IMR-90 (cell line): ENCODE results near the gene EHBP1. TPM values are rescaled to one million over a fixed set of nuclear protein-coding genes. Genes with fewer than 3 reads are reported as not detected.

Source experiments
- ATAC-seq: fragments of 200-7000 bp; cut with Tn5 transposase; 2 replicates; pipeline ENCODE4 v1.9.1; 2020; ENCODE audit warnings: low read depth, mild to moderate bottlenecking, moderate library complexity
- BruUV-seq: library from RNA; stranded (reverse); fragments of 400-500 nt; replicated peaks from 2 replicates; lab custom pipeline; 2021; lab: Mats Ljungman, UMichigan
- CTCF ChIA-PET: fragments of 300-600 bp; formaldehyde crosslinking; extraction: SDS; loops from one replicate; lab custom pipeline; 2021; ENCODE audit warnings: antibody characterized with exemption; lab: Yijun Ruan, JAX
- POLR2A ChIA-PET: fragments of 300-600 bp; sonication (Branson Sonifier 250); formaldehyde crosslinking; loops from one replicate; lab custom pipeline; 2022; ENCODE audit warnings: antibody characterized with exemption; ENCODE audit not compliant: unreplicated experiment; lab: Charles Lee
- DNase-seq: peaks from one replicate; pipeline ENCODE4 v3.0.0; 2013
- H2AFZ ChIP-seq: replicated peaks from 2 replicates; pipeline ENCODE3; 2013; ENCODE audit warnings: low read length, mild to moderate bottlenecking; ENCODE audit not compliant: poor library complexity
- H2AK5ac ChIP-seq: 2 replicates; pipeline ENCODE4 v1.6.1; 2013; ENCODE audit warnings: low read depth, low read length, inconsistent platforms
- H2AK9ac ChIP-seq: replicated peaks from 2 replicates; pipeline ENCODE3; 2013; ENCODE audit warnings: mild to moderate bottlenecking, low read depth, low read length, moderate library complexity; ENCODE audit not compliant: poor library complexity
- H2BK120ac ChIP-seq: 2 replicates; pipeline ENCODE4 v1.6.1; 2013; ENCODE audit warnings: low read depth, low read length, inconsistent platforms
- H2BK15ac ChIP-seq: 3 replicates; pipeline ENCODE4 v1.6.1; 2013; ENCODE audit warnings: low read depth, low read length, inconsistent platforms
- H2BK20ac ChIP-seq: 2 replicates; pipeline ENCODE4 v1.6.1; 2013; ENCODE audit warnings: low read depth, mild to moderate bottlenecking, inconsistent platforms, low read length, moderate library complexity
- H2BK5ac ChIP-seq: 2 replicates; pipeline ENCODE4 v1.6.1; 2013; ENCODE audit warnings: mild to moderate bottlenecking, low read depth, low read length, inconsistent platforms; ENCODE audit not compliant: poor library complexity, severe bottlenecking
- H3K14ac ChIP-seq: replicated peaks from 2 replicates; pipeline ENCODE4 v1.6.1; 2013; ENCODE audit warnings: low read depth, low read length, inconsistent platforms
- H3K18ac ChIP-seq: 2 replicates; pipeline ENCODE4 v1.6.1; 2013; ENCODE audit warnings: low read depth, low read length, control low read depth
- H3K23ac ChIP-seq: 2 replicates; pipeline ENCODE4 v1.6.1; 2013; ENCODE audit warnings: low read depth, low read length, inconsistent platforms
- H3K27ac ChIP-seq: 2 replicates; pipeline ENCODE4 v1.5.1; 2013; ENCODE audit warnings: mild to moderate bottlenecking, control low read depth, low read length; ENCODE audit not compliant: insufficient read depth
- H3K27me3 ChIP-seq: 2 replicates; pipeline ENCODE4 v1.6.1; 2013; ENCODE audit warnings: low read length; ENCODE audit not compliant: control insufficient read depth, insufficient read depth
- H3K36me3 ChIP-seq: 2 replicates; pipeline ENCODE4 v1.6.1; 2013; ENCODE audit warnings: low read length, mixed read lengths; ENCODE audit not compliant: control insufficient read depth, insufficient read depth
- H3K4ac ChIP-seq: 2 replicates; pipeline ENCODE4 v1.6.1; 2013; ENCODE audit warnings: low read depth, low read length, inconsistent platforms
- H3K4me1 ChIP-seq: 2 replicates; pipeline ENCODE4 v1.6.1; 2013; ENCODE audit warnings: low read length, mixed read lengths; ENCODE audit not compliant: control insufficient read depth, insufficient read depth
- H3K4me2 ChIP-seq: 2 replicates; pipeline ENCODE4 v1.6.1; 2013; ENCODE audit warnings: low read depth, mild to moderate bottlenecking, control low read depth, low read length, moderate library complexity
- H3K4me3 ChIP-seq: 2 replicates; pipeline ENCODE4 v1.5.1; 2013; ENCODE audit warnings: low read depth, mild to moderate bottlenecking, control low read depth, low read length, moderate library complexity; ENCODE audit not compliant: insufficient read depth
- H3K56ac ChIP-seq: 2 replicates; pipeline ENCODE4 v1.6.1; 2013; ENCODE audit warnings: low read length, inconsistent platforms; ENCODE audit not compliant: insufficient read depth; ENCODE audit errors: extremely low read depth
- H3K79me1 ChIP-seq, 2 experiments: 2 replicates each; pipeline ENCODE4 v1.6.1; 2013; ENCODE audit warnings: low read length in 2 of 2, inconsistent platforms in 1 of 2, low read depth in 1 of 2
- H3K9ac ChIP-seq: 2 replicates; pipeline ENCODE4 v1.6.1; 2013; ENCODE audit warnings: low read depth, low read length, control low read depth
- H3K9me1 ChIP-seq: 2 replicates; pipeline ENCODE4 v1.6.1; 2013; ENCODE audit warnings: low read length, inconsistent platforms; ENCODE audit not compliant: insufficient read depth
- H3K9me3 ChIP-seq: 2 replicates; pipeline ENCODE4 v1.6.1; 2013; ENCODE audit warnings: low read length; ENCODE audit not compliant: control insufficient read depth, insufficient read depth
- H4K20me1 ChIP-seq: 2 replicates; pipeline ENCODE4 v1.6.1; 2013; ENCODE audit warnings: low read length, inconsistent platforms; ENCODE audit not compliant: insufficient read depth
- H4K5ac ChIP-seq: 2 replicates; pipeline ENCODE4 v1.6.1; 2013; ENCODE audit warnings: mild to moderate bottlenecking, low read depth, low read length, control low read depth
- H4K8ac ChIP-seq, 2 experiments: 2 replicates each; pipeline ENCODE4 v1.6.1; 2013; ENCODE audit warnings: low read depth in 2 of 2, low read length in 2 of 2, control low read depth in 1 of 2, inconsistent platforms in 1 of 2
- H4K91ac ChIP-seq: 2 replicates; pipeline ENCODE4 v1.6.1; 2013; ENCODE audit warnings: low read depth, low read length, inconsistent platforms; ENCODE audit not compliant: insufficient read depth
- CEBPB ChIP-seq: IDR thresholded peaks from 2 replicates; pipeline ENCODE4 v1.6.1; 2012; ENCODE audit warnings: low read depth, low read length, improper control_type of control experiment
- NFE2L2 ChIP-seq: fragments of 150-350 bp; IDR thresholded peaks from 2 replicates; pipeline ENCODE4 v1.6.1; 2016; ENCODE audit warnings: low read depth, mild to moderate bottlenecking, low read length
- WGBS, 2 experiments: methylation state at CpG; one replicate each; pipeline versions ENCODE4 v1.1.5 to v1.1.7; 2013; ENCODE audit warnings: missing lambda C conversion rate in 2 of 2; ENCODE audit not compliant: insufficient read length in 1 of 2; ENCODE audit errors: extremely low coverage in 2 of 2; 5-methylcytosine and 5-hydroxymethylcytosine counted together
- dilution Hi-C: fragments of 300-500 bp; cut with HindIII; formaldehyde crosslinking; loops from one replicate; pipeline ENCODE4 v1.14.3; 2018; ENCODE audit warnings: low sequenced_read_pairs; ENCODE audit not compliant: unreplicated experiment
- in situ Hi-C: fragments of 300-500 bp; cut with MboI; formaldehyde crosslinking; loops from 3 replicates; pipeline ENCODE4 v1.14.3; 2019; ENCODE audit warnings: low sequenced_read_pairs, inconsistent platforms, mixed read lengths
- intact Hi-C: fragments of 100-400 bp; cut with micrococcal nuclease; formaldehyde crosslinking; loops from 2 replicates; pipeline ENCODE4 v1.10.0; 2022
- polyA plus RNA-seq, 3 experiments: library from polyadenylated mRNA; depleted of rRNA; stranded (reverse); fragments of >200 nt; gene quantifications; 2 replicates each; pipeline ENCODE4 v1.2.3, GENCODE V29; 2012; ENCODE audit warnings: low replicate concordance in 1 of 3
- total RNA-seq: library from RNA; depleted of rRNA; stranded (reverse); fragments of >200 nt; gene quantifications from 2 replicates; pipeline ENCODE4 v1.2.3, GENCODE V29; 2012

EHBP1 gene
- total and polyA plus RNA-seq, 2 of the 4 experiments (the other 2 are of a cell fraction) = 28.3 to 44.4 TPM

- no peak overlapping the region for H3K4me3 ChIP-seq
- DNase-seq (no peak), ATAC-seq (no peak)
- H3K79me1 ChIP-seq = peaks cover 21 to 26% of the 10 kb centered on the region in 2 experiments; a peak in 3 of 4 replicates
- no peak overlapping the region for H2BK120ac ChIP-seq
- no peak overlapping the region for H2AFZ ChIP-seq
- H3K9ac ChIP-seq = no peak overlapping the region
- no peak overlapping the region for H4K91ac ChIP-seq
- H4K5ac ChIP-seq = no peak overlapping the region
- no peak overlapping the region for H3K4me2 ChIP-seq
- H3K27ac ChIP-seq = no peak overlapping the region
- no peak overlapping the region for H3K4ac ChIP-seq
- H4K8ac ChIP-seq = no peak overlapping the region
- H3K4me1 ChIP-seq = peaks cover 4% of the 10 kb centered on the region
- POLR2A ChIA-PET = no interaction called here
- BruUV-seq = no TSS peak
- no peak overlapping the region for H3K18ac ChIP-seq
- H2BK20ac ChIP-seq = no peak overlapping the region
- TF ChIP-seq NFE2L2 (no peak), CEBPB (peak; percentile 46; the same call in 1 of the 2 replicates)
- H4K20me1 ChIP-seq = peaks cover 6% of the 10 kb centered on the region; the same call in 1 of the 2 replicates
- no peak overlapping the region for H2BK15ac ChIP-seq
- no CpG with 5 or more reads among the region's 7 CpGs for WGBS, 2 experiments
- no peak overlapping the region for H3K14ac ChIP-seq
- peaks cover 5% of the 10 kb centered on the region; the same call in 1 of the 2 replicates for H3K9me3 ChIP-seq
- H3K23ac ChIP-seq = no peak overlapping the region
- H3K9me1 ChIP-seq = peaks cover 5% of the 10 kb centered on the region
- H2AK9ac ChIP-seq = no peak overlapping the region
- CTCF ChIA-PET = no interaction called here
- H3K27me3 ChIP-seq = no peaks in the 10 kb centered on the region
- no peak overlapping the region for H3K56ac ChIP-seq
- no peak overlapping the region for H2BK5ac ChIP-seq
- dilution Hi-C loops (no loop called here), intact Hi-C loops (no loop called here), in situ Hi-C loops (no loop called here)
- H3K36me3 ChIP-seq = 0 out of 2 replicates have a peak, but pooled peaks cover 1% of the 10 kb centered on the region
- no peak overlapping the region for H2AK5ac ChIP-seq
These were observed 100.7 kb downstream of the EHBP1 start for GRCh38 chr2:62806231-62806630.
